HEK293T (cell line): ENCODE results near the gene TTLL11.

Experiments used
- BHLHE40 ChIP-seq: fragments of 450-650 bp; IDR thresholded peaks from 2 replicates; pipeline ENCODE4 v1.6.1; 2016; ENCODE audit warnings: mild to moderate bottlenecking, moderate library complexity, borderline replicate concordance
- CTBP1 ChIP-seq: fragments of 450-650 bp; IDR thresholded peaks from 2 replicates; pipeline ENCODE4 v1.6.1; 2016; ENCODE audit warnings: borderline replicate concordance
- ELF4 ChIP-seq: fragments of 450-650 bp; IDR thresholded peaks from 2 replicates; pipeline ENCODE4 v1.6.1; 2017; ENCODE audit warnings: antibody characterized with exemption
- FOXA1 ChIP-seq: fragments of 450-650 bp; IDR thresholded peaks from 2 replicates; pipeline ENCODE4 v1.6.1; 2016; ENCODE audit warnings: mild to moderate bottlenecking
- FOXK2 ChIP-seq: fragments of 450-650 bp; IDR thresholded peaks from 2 replicates; pipeline ENCODE4 v1.6.1; 2016; ENCODE audit warnings: mild to moderate bottlenecking
- FOXM1 ChIP-seq: fragments of 450-650 bp; IDR thresholded peaks from 2 replicates; pipeline ENCODE4 v1.6.1; 2017; ENCODE audit warnings: mild to moderate bottlenecking, borderline replicate concordance
- HDGF ChIP-seq: fragments of 450-650 bp; IDR thresholded peaks from 2 replicates; pipeline ENCODE4 v1.6.1; 2017; ENCODE audit warnings: antibody characterized with exemption, borderline replicate concordance
- NFRKB ChIP-seq: fragments of 450-650 bp; IDR thresholded peaks from 2 replicates; pipeline ENCODE4 v1.6.1; 2016; ENCODE audit warnings: mild to moderate bottlenecking, moderate library complexity
- PKNOX1 ChIP-seq: fragments of 450-650 bp; IDR thresholded peaks from 2 replicates; pipeline ENCODE4 v1.6.1; 2016
- SP1 ChIP-seq: fragments of 450-650 bp; IDR thresholded peaks from 2 replicates; pipeline ENCODE4 v1.6.1; 2017
- SUZ12 ChIP-seq: fragments of 450-650 bp; IDR thresholded peaks from 2 replicates; pipeline ENCODE4 v1.6.1; 2016; ENCODE audit warnings: mild to moderate bottlenecking
- TARDBP ChIP-seq: fragments of 450-650 bp; IDR thresholded peaks from 2 replicates; pipeline ENCODE4 v1.6.1; 2016

GRCh38 chr9:122106576-122106975 is 13.5 kb upstream of the TTLL11 start:
- TF ChIP-seq FOXM1 = no peak
- no peak for TF ChIP-seq FOXK2
- TF ChIP-seq FOXA1 = no peak
- no peak for TF ChIP-seq PKNOX1
- TF ChIP-seq ELF4 = no peak
- no peak for TF ChIP-seq TARDBP
- no peak for TF ChIP-seq CTBP1
- no peak for TF ChIP-seq SUZ12
- no peak for TF ChIP-seq SP1
- TF ChIP-seq NFRKB = no peak
- TF ChIP-seq BHLHE40 = no peak
- TF ChIP-seq HDGF = no peak
